GM23248 (cell line): ENCODE measurements around the gene ZNF70. TPM values are rescaled to one million over a fixed set of nuclear protein-coding genes. Genes with fewer than 3 reads are reported as not detected.

ENCODE experiments used
- DNase-seq: peaks from one replicate; pipeline ENCODE4 v3.0.0-alpha.2; 2015
- H2AFZ ChIP-seq: fragments of 200-600 bp; sonication (generic); 2 replicates; pipeline ENCODE4 v1.6.1; 2016; ENCODE audit warnings: antibody characterized with exemption
- H3F3A ChIP-seq: fragments of 200-600 bp; sonication (generic); 2 replicates; pipeline ENCODE4 v1.6.1; 2016; ENCODE audit warnings: mild to moderate bottlenecking, antibody characterized with exemption, mixed run types; ENCODE audit not compliant: insufficient read depth
- H3K27ac ChIP-seq: fragments of 200-600 bp; sonication (generic); 2 replicates; pipeline ENCODE4 v1.5.1; 2016; ENCODE audit warnings: mild to moderate bottlenecking
- H3K27me3 ChIP-seq: fragments of 200-600 bp; sonication (generic); replicated peaks from 2 replicates; pipeline ENCODE4 v1.6.1; 2016; ENCODE audit warnings: mild to moderate bottlenecking; ENCODE audit not compliant: insufficient read depth
- H3K36me3 ChIP-seq: fragments of 200-600 bp; sonication (generic); 2 replicates; pipeline ENCODE4 v1.6.1; 2016; ENCODE audit warnings: low read depth, mild to moderate bottlenecking
- H3K4me1 ChIP-seq: fragments of 200-600 bp; sonication (generic); 2 replicates; pipeline ENCODE4 v1.6.1; 2016; ENCODE audit warnings: mild to moderate bottlenecking; ENCODE audit not compliant: insufficient read depth
- H3K4me2 ChIP-seq: fragments of 200-600 bp; sonication (generic); one replicate; pipeline ENCODE4 v1.6.1; 2016; ENCODE audit warnings: mild to moderate bottlenecking; ENCODE audit not compliant: unreplicated experiment
- H3K4me3 ChIP-seq: fragments of 200-600 bp; sonication (generic); 2 replicates; pipeline ENCODE4 v1.5.1; 2016; ENCODE audit warnings: mild to moderate bottlenecking
- H3K79me2 ChIP-seq: fragments of 200-600 bp; sonication (generic); 2 replicates; pipeline ENCODE4 v1.6.1; 2016; ENCODE audit warnings: mild to moderate bottlenecking; ENCODE audit not compliant: insufficient read depth
- H3K9ac ChIP-seq: fragments of 200-600 bp; sonication (generic); 2 replicates; pipeline ENCODE4 v1.6.1; 2016; ENCODE audit warnings: mild to moderate bottlenecking
- H3K9me2 ChIP-seq: fragments of 200-600 bp; sonication (generic); 2 replicates; pipeline ENCODE4 v1.6.1; 2016; ENCODE audit warnings: mixed run types, mild to moderate bottlenecking, moderate library complexity; ENCODE audit not compliant: insufficient read depth
- H3K9me3 ChIP-seq: fragments of 200-600 bp; sonication (generic); one replicate; pipeline ENCODE4 v1.6.1; 2017; ENCODE audit warnings: low read depth
- H4K20me1 ChIP-seq: fragments of 200-600 bp; sonication (generic); 2 replicates; pipeline ENCODE4 v1.6.0; 2016; ENCODE audit not compliant: insufficient read depth
- EZH2 ChIP-seq: fragments of 200-600 bp; sonication (generic); IDR thresholded peaks from 2 replicates; pipeline ENCODE4 v1.6.1; 2018; ENCODE audit warnings: antibody characterized with exemption, mild to moderate bottlenecking; ENCODE audit not compliant: insufficient read depth, poor library complexity, severe bottlenecking
- EZH2phosphoT487 ChIP-seq: fragments of 200-600 bp; sonication (generic); IDR thresholded peaks from 2 replicates; pipeline ENCODE4 v1.6.1; 2018; ENCODE audit warnings: antibody characterized with exemption, moderate library complexity, mild to moderate bottlenecking, low read depth; ENCODE audit not compliant: insufficient read depth
- WGBS, 2 experiments: methylation state at CpG; one replicate each; pipeline ENCODE4 v1.1.6; 2015 to 2017; ENCODE audit warnings: low lambda C conversion rate in 2 of 2, low coverage in 1 of 2; ENCODE audit errors: missing lambda C conversion rate in 2 of 2; 5-methylcytosine and 5-hydroxymethylcytosine counted together
- in situ Hi-C: fragments of 300-500 bp; cut with MboI; formaldehyde crosslinking; loops from 2 replicates; pipeline ENCODE4 v1.15.0; 2020
- polyA plus RNA-seq: library from polyadenylated mRNA; unstranded; fragments of >200 nt; fragmentation: Nextera tagmentation; extraction: Ambion mirVana; gene quantifications from 2 replicates; pipeline ENCODE4 v1.2.1, GENCODE V29; 2016
- total RNA-seq: library from RNA; depleted of rRNA; stranded (reverse); fragments of >200 nt; shearing (Covaris generic); gene quantifications from 2 replicates; pipeline ENCODE4 v1.2.3, GENCODE V29; 2014; rRNA removed

ZNF70 gene
- total and polyA plus RNA-seq, 2 experiments from 2014 or later: 1.0 to 2.5 TPM

GRCh38 chr22:23689414-23689813 is 61.5 kb downstream of the ZNF70 start:
- H3F3A ChIP-seq: no peaks in the 10 kb centered on the region
- H3K27ac ChIP-seq: no peak overlapping the region
- no peaks in the 10 kb centered on the region for H3K9me3 ChIP-seq
- in situ Hi-C loops: no loop called here
- 90 to 93% methylated on average over 7 of the region's 7 CpGs for WGBS, 2 experiments
- H3K9me2 ChIP-seq: no peaks in the 10 kb centered on the region
- no peak overlapping the region for H2AFZ ChIP-seq
- H3K4me1 ChIP-seq: no peaks in the 10 kb centered on the region
- no peak overlapping the region for H3K4me2 ChIP-seq
- H3K27me3 ChIP-seq: no peaks in the 10 kb centered on the region
- no peak for DNase-seq
- H3K4me3 ChIP-seq: no peak overlapping the region
- TF ChIP-seq EZH2phosphoT487 (no peak), EZH2 (no peak)
- H3K36me3 ChIP-seq: no peaks in the 10 kb centered on the region
- H3K79me2 ChIP-seq: no peaks in the 10 kb centered on the region
- no peak overlapping the region for H3K9ac ChIP-seq
- no peaks in the 10 kb centered on the region for H4K20me1 ChIP-seq

Other genes with a start within 250 kb of the ZNF70 start
- not detected in 2 replicates for gene IGLL1, start 170.8 kb downstream of the ZNF70 start, total RNA-seq
- gene IGLL1, start 170.8 kb downstream of the ZNF70 start, polyA plus RNA-seq: not detected in 2 replicates
- not detected in 2 replicates for gene DRICH1, start 118.8 kb downstream of the ZNF70 start, total RNA-seq
- not detected in 2 replicates for gene DRICH1, start 118.8 kb downstream of the ZNF70 start, polyA plus RNA-seq
- not detected in 2 replicates for gene RGL4, start 60.1 kb downstream of the ZNF70 start, total RNA-seq
- gene RGL4, start 60.1 kb downstream of the ZNF70 start, polyA plus RNA-seq: 0.06 and 0.49 TPM in 2 replicates
- not detected in 2 replicates for gene VPREB3, start 3.3 kb upstream of the ZNF70 start, total RNA-seq
- not detected in 2 replicates for gene VPREB3, start 3.3 kb upstream of the ZNF70 start, polyA plus RNA-seq
- gene C22orf15, start 11.9 kb upstream of the ZNF70 start, total RNA-seq: 0.13 TPM in 1 of 2 replicates, not detected in the other
- 0.41 and 0.54 TPM in 2 replicates for gene C22orf15, start 11.9 kb upstream of the ZNF70 start, polyA plus RNA-seq
- 1.6 TPM in 1 of 2 replicates, not detected in the other for gene CHCHD10, start 16.9 kb upstream of the ZNF70 start, total RNA-seq
- 20.3 and 22.3 TPM in 2 replicates for gene CHCHD10, start 16.9 kb upstream of the ZNF70 start, polyA plus RNA-seq
- gene MMP11, start 21.7 kb upstream of the ZNF70 start, total RNA-seq: 2.9 and 18.2 TPM in 2 replicates
- 1.3 and 2.5 TPM in 2 replicates for gene MMP11, start 21.7 kb upstream of the ZNF70 start, polyA plus RNA-seq
- gene SMARCB1, start 35.9 kb upstream of the ZNF70 start, total RNA-seq: 34.9 and 63.9 TPM in 2 replicates
- 85.2 and 85.4 TPM in 2 replicates for gene SMARCB1, start 35.9 kb upstream of the ZNF70 start, polyA plus RNA-seq
- 1.2 and 2.3 TPM in 2 replicates for gene DERL3, start 87.9 kb upstream of the ZNF70 start, total RNA-seq
- 0.73 and 0.76 TPM in 2 replicates for gene DERL3, start 87.9 kb upstream of the ZNF70 start, polyA plus RNA-seq
- 8.5 and 16.6 TPM in 2 replicates for gene SLC2A11, start 106.8 kb upstream of the ZNF70 start, total RNA-seq
- 5.7 and 6.1 TPM in 2 replicates for gene SLC2A11, start 106.8 kb upstream of the ZNF70 start, polyA plus RNA-seq
- gene MIF, start 143.3 kb upstream of the ZNF70 start, total RNA-seq: 262 and 335 TPM in 2 replicates
- 2,233 and 2,246 TPM in 2 replicates for gene MIF, start 143.3 kb upstream of the ZNF70 start, polyA plus RNA-seq
- 5.3 and 8.7 TPM in 2 replicates for gene GSTT2B, start 210.1 kb upstream of the ZNF70 start, total RNA-seq
- 13.7 and 15.6 TPM in 2 replicates for gene GSTT2B, start 210.1 kb upstream of the ZNF70 start, polyA plus RNA-seq
- not detected in 2 replicates for gene DDTL, start 215.8 kb upstream of the ZNF70 start, total RNA-seq
- 1.3 and 2.4 TPM in 2 replicates for gene DDTL, start 215.8 kb upstream of the ZNF70 start, polyA plus RNA-seq
- 80.8 and 96.1 TPM in 2 replicates for gene DDT, start 223.3 kb upstream of the ZNF70 start, total RNA-seq
- 163 and 164 TPM in 2 replicates for gene DDT, start 223.3 kb upstream of the ZNF70 start, polyA plus RNA-seq
- gene GSTT2, start 229.0 kb upstream of the ZNF70 start, total RNA-seq: 0.65 and 2.1 TPM in 2 replicates
- gene GSTT2, start 229.0 kb upstream of the ZNF70 start, polyA plus RNA-seq: 1.2 and 1.4 TPM in 2 replicates